Duodenal mucosa (tissue), 2 donors: ENCODE data around the gene VPS50.

Experiments used
- H3K27ac ChIP-seq: one replicate; pipeline ENCODE4 v1.7.0; 2013; ENCODE audit warnings: low read depth, low read length
- H3K27me3 ChIP-seq, 2 donors: one replicate each; pipeline ENCODE4 v1.7.0; 2013; ENCODE audit warnings: low read length in 2 of 2, control low read depth in 1 of 2; ENCODE audit not compliant: insufficient read depth in 2 of 2, control insufficient read depth in 1 of 2
- H3K36me3 ChIP-seq, 2 donors: one replicate each; pipeline ENCODE4 v1.7.0; 2013; ENCODE audit warnings: low read length in 2 of 2, control low read depth in 1 of 2; ENCODE audit not compliant: insufficient read depth in 2 of 2, control insufficient read depth in 1 of 2
- H3K4me1 ChIP-seq, 2 donors: one replicate each; pipeline ENCODE4 v1.7.0; 2013; ENCODE audit warnings: low read length in 2 of 2, control low read depth in 1 of 2; ENCODE audit not compliant: insufficient read depth in 2 of 2, control insufficient read depth in 1 of 2
- H3K4me3 ChIP-seq, 2 donors: one replicate each; pipeline ENCODE4 v1.7.0; 2013; ENCODE audit warnings: low read length in 2 of 2, low read depth in 1 of 2
- H3K9ac ChIP-seq, 2 donors: one replicate each; pipeline ENCODE4 v1.7.0; 2013; ENCODE audit warnings: low read length in 2 of 2, low read depth in 1 of 2
- H3K9me3 ChIP-seq, 2 donors: one replicate each; pipeline ENCODE4 v1.7.0; 2013; ENCODE audit warnings: low read length in 2 of 2, control low read depth in 1 of 2; ENCODE audit not compliant: control insufficient read depth in 1 of 2

Gene VPS50, protein sequence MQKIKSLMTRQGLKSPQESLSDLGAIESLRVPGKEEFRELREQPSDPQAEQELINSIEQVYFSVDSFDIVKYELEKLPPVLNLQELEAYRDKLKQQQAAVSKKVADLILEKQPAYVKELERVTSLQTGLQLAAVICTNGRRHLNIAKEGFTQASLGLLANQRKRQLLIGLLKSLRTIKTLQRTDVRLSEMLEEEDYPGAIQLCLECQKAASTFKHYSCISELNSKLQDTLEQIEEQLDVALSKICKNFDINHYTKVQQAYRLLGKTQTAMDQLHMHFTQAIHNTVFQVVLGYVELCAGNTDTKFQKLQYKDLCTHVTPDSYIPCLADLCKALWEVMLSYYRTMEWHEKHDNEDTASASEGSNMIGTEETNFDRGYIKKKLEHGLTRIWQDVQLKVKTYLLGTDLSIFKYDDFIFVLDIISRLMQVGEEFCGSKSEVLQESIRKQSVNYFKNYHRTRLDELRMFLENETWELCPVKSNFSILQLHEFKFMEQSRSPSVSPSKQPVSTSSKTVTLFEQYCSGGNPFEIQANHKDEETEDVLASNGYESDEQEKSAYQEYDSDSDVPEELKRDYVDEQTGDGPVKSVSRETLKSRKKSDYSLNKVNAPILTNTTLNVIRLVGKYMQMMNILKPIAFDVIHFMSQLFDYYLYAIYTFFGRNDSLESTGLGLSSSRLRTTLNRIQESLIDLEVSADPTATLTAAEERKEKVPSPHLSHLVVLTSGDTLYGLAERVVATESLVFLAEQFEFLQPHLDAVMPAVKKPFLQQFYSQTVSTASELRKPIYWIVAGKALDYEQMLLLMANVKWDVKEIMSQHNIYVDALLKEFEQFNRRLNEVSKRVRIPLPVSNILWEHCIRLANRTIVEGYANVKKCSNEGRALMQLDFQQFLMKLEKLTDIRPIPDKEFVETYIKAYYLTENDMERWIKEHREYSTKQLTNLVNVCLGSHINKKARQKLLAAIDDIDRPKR

GRCh38 chr7:93231799-93232672 is at the start of gene VPS50:
VPS50 (plus strand) TSS chr7:93232366; CDS start chr7:93232468, 102 bp downstream.
- Histone ChIP-seq H3K4me3 (peak within 1 kb of the TSS; percentile 83 to 99), H3K9ac (peak within 1 kb of the TSS; percentile 76 to 91), H3K27ac (peak within 1 kb of the TSS; percentile 84), H3K36me3 (no peaks in the 10 kb centered on the region), H3K9me3 (no peaks in the 10 kb centered on the region), H3K4me1 (peaks cover 5 to 7% of the 10 kb centered on the region in 2 donors), H3K27me3 (no peaks in the 10 kb centered on the region)

- H3K4me1 ChIP-seq, result no peaks in the 10 kb centered on the region
Observed at GRCh38 chr7:93185303-93186027, 46.7 kb upstream of the VPS50 start.

DNA sequence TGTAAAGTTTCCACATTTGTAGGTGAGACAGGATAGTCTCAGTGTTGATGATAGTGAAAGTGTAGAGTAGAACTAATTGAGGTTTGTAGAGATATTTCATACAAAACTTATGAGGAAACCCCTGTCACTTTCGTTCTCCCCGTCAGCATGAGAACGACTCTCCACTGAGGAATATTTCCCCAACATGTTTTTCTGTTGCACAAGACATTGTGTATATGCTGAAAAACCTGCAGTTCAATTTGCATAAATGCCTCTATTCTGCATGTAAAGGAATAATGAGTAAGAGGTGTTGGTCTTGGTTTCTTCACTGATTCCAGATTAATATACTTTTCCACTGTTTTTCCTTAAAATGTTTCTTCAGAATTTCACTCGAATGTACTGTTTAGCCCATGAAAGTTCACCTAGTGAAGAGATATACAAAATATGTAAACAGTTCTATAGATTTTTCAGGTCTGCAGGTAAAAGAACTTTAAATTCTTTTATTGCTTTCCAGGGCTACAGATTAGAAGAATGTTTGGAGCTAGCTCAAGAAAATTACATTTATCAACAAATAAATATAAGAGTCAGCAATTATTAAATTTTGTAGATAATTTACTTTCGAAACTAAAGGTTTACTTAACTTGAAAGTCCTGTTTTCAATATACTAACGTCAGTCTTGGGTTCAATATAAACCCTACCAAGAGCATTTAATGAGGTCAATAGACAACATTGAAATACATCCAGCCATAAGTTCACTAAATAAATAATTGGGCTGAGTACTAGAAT is 43.1 kb upstream of the VPS50 start:
- Histone ChIP-seq H3K4me1 (no peaks in the 10 kb centered on the region), H3K9ac (no peak overlapping the region), H3K27me3 (peaks cover 4 to 8% of the 10 kb centered on the region in 2 donors), H3K9me3 (no peaks in the 10 kb centered on the region), H3K36me3 (no peaks in the 10 kb centered on the region), H3K27ac (no peak overlapping the region), H3K4me3 (no peak overlapping the region)

More at GRCh38 chr7:93185303-93186027, 46.7 kb upstream of the VPS50 start:
- Histone ChIP-seq H3K4me3 (no peak overlapping the region), H3K36me3 (no peaks in the 10 kb centered on the region), H3K9me3 (no peaks in the 10 kb centered on the region), H3K27ac (no peak overlapping the region), H3K27me3 (peaks cover 4 to 8% of the 10 kb centered on the region in 2 donors), H3K9ac (no peak overlapping the region)

- Histone ChIP-seq H3K36me3 (no peaks in the 10 kb centered on the region), H3K9me3 (no peaks in the 10 kb centered on the region), H3K4me3 (no peak overlapping the region), H3K27ac (no peak overlapping the region), H3K4me1 (peaks cover 0 to 5% of the 10 kb centered on the region in 2 donors), H3K9ac (no peak overlapping the region), H3K27me3 (no peaks in the 10 kb centered on the region)
Observed at GRCh38 chr7:93194386-93194785, 37.8 kb upstream of the VPS50 start.

GRCh38 chr7:93196336-93196735 is 35.8 kb upstream of the VPS50 start:
- H3K9ac ChIP-seq, result no peak overlapping the region

GRCh38 chr7:93198472-93198871 is 33.7 kb upstream of the VPS50 start:
- Histone ChIP-seq H3K36me3 (no peaks in the 10 kb centered on the region), H3K4me3 (no peak overlapping the region), H3K9me3 (no peaks in the 10 kb centered on the region), H3K4me1 (peaks cover 0 to 12% of the 10 kb centered on the region in 2 donors), H3K9ac (no peak overlapping the region), H3K27me3 (no peaks in the 10 kb centered on the region), H3K27ac (no peak overlapping the region)

More at GRCh38 chr7:93196336-93196735, 35.8 kb upstream of the VPS50 start:
- Histone ChIP-seq H3K36me3 (no peaks in the 10 kb centered on the region), H3K27ac (no peak overlapping the region), H3K4me3 (no peak overlapping the region), H3K27me3 (no peaks in the 10 kb centered on the region), H3K9me3 (no peaks in the 10 kb centered on the region), H3K4me1 (peaks cover 0 to 5% of the 10 kb centered on the region in 2 donors)

DNA sequence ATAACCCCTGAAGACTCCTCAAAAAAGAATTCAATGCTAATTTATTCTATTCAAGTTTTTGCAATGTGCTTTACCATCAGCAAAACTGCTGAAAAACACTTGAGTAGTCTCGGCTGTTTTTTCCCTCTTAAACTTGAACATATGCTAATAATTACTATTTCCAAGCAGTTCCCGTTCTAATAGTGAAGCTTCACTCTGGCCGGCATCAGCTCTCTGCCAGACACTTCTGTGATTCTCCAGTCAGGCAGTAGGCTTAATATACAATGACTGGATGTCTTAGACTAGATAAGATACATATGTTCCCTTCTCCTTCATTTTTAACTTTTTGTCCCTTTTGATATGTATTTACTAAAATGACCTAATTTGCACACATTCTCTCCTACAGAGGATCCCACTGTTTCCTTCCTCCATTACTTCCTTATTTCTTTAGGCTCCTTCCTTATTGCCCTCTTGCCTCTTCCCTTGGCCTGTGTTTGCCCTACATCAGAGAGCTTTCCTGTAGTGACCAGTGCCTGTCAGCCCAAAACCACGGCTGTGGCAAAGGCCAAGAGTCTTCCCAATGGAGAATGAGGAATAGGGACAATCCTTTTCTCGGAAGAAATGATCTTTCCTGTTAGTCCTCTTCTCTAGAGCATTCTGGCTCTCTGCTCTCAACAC is 29.4 kb upstream of the VPS50 start:
- Histone ChIP-seq H3K4me1 (peaks cover 0 to 7% of the 10 kb centered on the region in 2 donors), H3K4me3 (no peak overlapping the region)

DNA sequence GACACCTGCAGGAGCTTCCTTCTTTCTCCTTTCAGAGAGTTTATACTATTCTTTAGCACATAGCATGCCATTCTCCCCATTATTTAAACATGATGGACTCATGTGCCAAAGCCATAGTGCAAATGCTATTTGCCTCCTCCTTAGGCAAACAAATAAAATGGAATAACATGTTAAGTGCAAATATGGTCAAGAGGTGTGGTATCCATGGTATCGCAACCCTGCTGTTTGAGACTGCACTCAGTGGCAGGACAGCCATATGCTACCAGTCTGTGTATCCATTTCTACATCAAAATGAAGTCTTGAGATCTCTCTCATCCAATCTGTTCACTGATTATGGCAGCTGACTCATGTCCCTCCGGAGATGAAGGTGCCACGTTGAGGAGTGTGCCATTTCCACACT is 28.7 kb upstream of the VPS50 start:
- Histone ChIP-seq H3K27ac (no peak overlapping the region), H3K9me3 (no peaks in the 10 kb centered on the region), H3K4me3 (no peak overlapping the region), H3K9ac (no peak overlapping the region), H3K27me3 (no peaks in the 10 kb centered on the region), H3K4me1 (peaks cover 0 to 7% of the 10 kb centered on the region in 2 donors), H3K36me3 (no peaks in the 10 kb centered on the region)

More for the DNA sequence above, 29.4 kb upstream of the VPS50 start:
- Histone ChIP-seq H3K9ac (no peak overlapping the region), H3K36me3 (no peaks in the 10 kb centered on the region), H3K27me3 (no peaks in the 10 kb centered on the region), H3K27ac (no peak overlapping the region), H3K9me3 (no peaks in the 10 kb centered on the region)
